ENCODE results near the gene SFSWAP. TPM values are rescaled to one million over a fixed set of nuclear protein-coding genes. Genes with fewer than 3 reads are reported as not detected.

Gene SFSWAP
- total RNA-seq, 1 experiment from 2014 or later = 48.1 TPM

DNA sequence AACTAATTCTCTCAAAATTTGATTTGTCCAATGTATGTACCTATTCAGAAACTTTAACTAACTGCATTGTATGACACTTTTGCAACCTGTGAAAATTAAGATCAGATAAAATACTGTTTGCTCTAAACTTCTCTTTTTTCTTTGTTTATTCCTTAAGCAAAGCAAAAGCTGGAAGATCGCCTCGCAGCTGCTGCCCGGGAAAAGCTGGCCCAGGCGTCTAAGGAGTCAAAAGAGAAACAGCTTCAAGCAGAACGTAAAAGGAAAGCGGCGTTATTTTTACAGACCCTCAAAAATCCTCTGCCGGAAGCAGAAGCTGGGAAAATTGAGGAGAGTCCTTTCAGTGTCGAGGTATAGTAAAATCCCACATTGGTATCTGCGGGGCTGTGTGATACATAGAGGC, 55.1 kb downstream of the SFSWAP start:
- Histone ChIP-seq H2BK15ac (ENCODE audit: low read depth, low read length) (no peak overlapping the region), H3K18ac (ENCODE audit: insufficient read length, low read depth, low read length) (no peak overlapping the region), H3K27me3 (ENCODE audit: insufficient read depth, low read length) (no peaks in the 10 kb centered on the region), H3K27ac (ENCODE audit: insufficient read length, low read depth, low read length) (no peak overlapping the region), H3K4me1 (ENCODE audit: insufficient read depth, low read length) (no peaks in the 10 kb centered on the region), H3K23me2 (ENCODE audit: insufficient read length, low read depth, low read length, poor library complexity, severe bottlenecking) (no peaks in the 10 kb centered on the region), H2BK120ac (ENCODE audit: low read depth, low read length, poor library complexity, severe bottlenecking) (no peak overlapping the region), H3K9me3 (ENCODE audit: control insufficient read depth, low read depth, low read length) (no peaks in the 10 kb centered on the region), H3K9ac (ENCODE audit: extremely low read depth, insufficient read length, low read length) (no peak overlapping the region), H2AK5ac (ENCODE audit: insufficient read length, low read length) (no peak overlapping the region), H3K4ac (ENCODE audit: low read depth, low read length) (no peak overlapping the region), H3K79me2 (ENCODE audit: insufficient read depth, low read length) (no peaks in the 10 kb centered on the region), H3T11ph (ENCODE audit: low read length) (no peak overlapping the region), H2BK20ac (ENCODE audit: low read depth, low read length, poor library complexity, severe bottlenecking) (no peak overlapping the region), H3K14ac (ENCODE audit: insufficient read depth, low read length) (no peak overlapping the region), H2BK5ac (ENCODE audit: insufficient read length, low read length) (no peak overlapping the region), H4K5ac (ENCODE audit: insufficient read length, low read depth, low read length) (no peak overlapping the region), H4K20me1 (ENCODE audit: control insufficient read depth, insufficient read depth, insufficient read length) (no peaks in the 10 kb centered on the region), H3K23ac (ENCODE audit: insufficient read length, low read depth, low read length) (no peak overlapping the region), H4K91ac (ENCODE audit: insufficient read length, low read depth, low read length) (no peak overlapping the region), H2BK12ac (ENCODE audit: insufficient read length, low read depth, low read length) (no peak overlapping the region), H3K56ac (ENCODE audit: insufficient read length, low read depth, low read length) (no peak overlapping the region), H2AFZ (ENCODE audit: low read length) (no peak overlapping the region), H3K4me2 (ENCODE audit: insufficient read depth, insufficient read length, low read length) (no peak overlapping the region), H3K79me1 (ENCODE audit: insufficient read depth, low read depth, low read length, poor library complexity, severe bottlenecking) (no peaks in the 10 kb centered on the region), H4K8ac (replicated peaks; ENCODE audit: insufficient read length, low read depth, low read length) (no peak overlapping the region)
- peaks cover 54 to 86% (median 77%) of the 10 kb centered on the region in 3 experiments for H3K36me3 Mint-ChIP-seq (ENCODE audit: insufficient read depth in 1 of 3, low read depth in 3 of 3)
- H3K4me3 Mint-ChIP-seq = no peak overlapping the region
- H3K27ac Mint-ChIP-seq = peak overlapping the region in 1 of 3 experiments; percentile 68; a peak in 2 of 7 replicates
- TF ChIP-seq, protein P1, sequence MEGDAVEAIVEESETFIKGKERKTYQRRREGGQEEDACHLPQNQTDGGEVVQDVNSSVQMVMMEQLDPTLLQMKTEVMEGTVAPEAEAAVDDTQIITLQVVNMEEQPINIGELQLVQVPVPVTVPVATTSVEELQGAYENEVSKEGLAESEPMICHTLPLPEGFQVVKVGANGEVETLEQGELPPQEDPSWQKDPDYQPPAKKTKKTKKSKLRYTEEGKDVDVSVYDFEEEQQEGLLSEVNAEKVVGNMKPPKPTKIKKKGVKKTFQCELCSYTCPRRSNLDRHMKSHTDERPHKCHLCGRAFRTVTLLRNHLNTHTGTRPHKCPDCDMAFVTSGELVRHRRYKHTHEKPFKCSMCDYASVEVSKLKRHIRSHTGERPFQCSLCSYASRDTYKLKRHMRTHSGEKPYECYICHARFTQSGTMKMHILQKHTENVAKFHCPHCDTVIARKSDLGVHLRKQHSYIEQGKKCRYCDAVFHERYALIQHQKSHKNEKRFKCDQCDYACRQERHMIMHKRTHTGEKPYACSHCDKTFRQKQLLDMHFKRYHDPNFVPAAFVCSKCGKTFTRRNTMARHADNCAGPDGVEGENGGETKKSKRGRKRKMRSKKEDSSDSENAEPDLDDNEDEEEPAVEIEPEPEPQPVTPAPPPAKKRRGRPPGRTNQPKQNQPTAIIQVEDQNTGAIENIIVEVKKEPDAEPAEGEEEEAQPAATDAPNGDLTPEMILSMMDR (conservative IDR thresholded peaks at IDR 0.05) = no peak
- WGBS (ENCODE audit: extremely low coverage, insufficient read length, low lambda C conversion rate) = no CpG with 5 or more reads among the region's 10 CpGs
- no peaks in the 10 kb centered on the region for H3K27me3 Mint-ChIP-seq (ENCODE audit: low read depth)
- peaks cover 2 to 4% of the 10 kb centered on the region in 2 experiments for H3K4me1 Mint-ChIP-seq
- no peaks in the 10 kb centered on the region for H3K9me3 Mint-ChIP-seq
- DNase-seq = no peak

All from H9 (cell line).